HuH-7.5 (cell line): ENCODE results near the gene UACA.
"Not testable (repeated sequence)": the region's sequence is repeated elsewhere in the genome, so short reads cannot be mapped to it uniquely, and the experiment has no call there.

Experiments
- DNase-seq: peaks from one replicate; pipeline ENCODE4 v3.0.0; 2011; ENCODE audit warnings: low spot score

The UACA gene

GRCh38 chr15:70669006-70669602 lies 94.3 kb downstream of the UACA start:
- no peak for DNase-seq

- DNase-seq = no peak
Observed at GRCh38 chr15:70665599-70665998, 97.8 kb downstream of the UACA start.

GRCh38 chr15:70664494-70664893 lies 98.9 kb downstream of the UACA start:
- DNase-seq = no peak

GRCh38 chr15:70663069-70663468 lies 100.3 kb downstream of the UACA start:
- not testable (repeated sequence) for DNase-seq

GRCh38 chr15:70659662-70660061 lies 103.7 kb downstream of the UACA start:
- no peak for DNase-seq

GRCh38 chr15:70658641-70659040 lies 104.7 kb downstream of the UACA start:
- no peak for DNase-seq

GRCh38 chr15:70653426-70653825 lies 109.9 kb downstream of the UACA start:
- no peak for DNase-seq

GRCh38 chr15:70652341-70652740 lies 111.0 kb downstream of the UACA start:
- no peak for DNase-seq

GRCh38 chr15:70651303-70651845 lies 112.0 kb downstream of the UACA start:
- DNase-seq = no peak

- no peak for DNase-seq
Observed at GRCh38 chr15:70650567-70651302, 112.6 kb downstream of the UACA start.

- no peak for DNase-seq
Observed at GRCh38 chr15:70647396-70647795, 116.0 kb downstream of the UACA start.

GRCh38 chr15:70646169-70646568 lies 117.2 kb downstream of the UACA start:
- no peak for DNase-seq

- DNase-seq = peak; percentile 12
Observed at GRCh38 chr15:70643783-70644125, 119.6 kb downstream of the UACA start.

- DNase-seq = no peak
Observed at GRCh38 chr15:70643106-70643782, 120.1 kb downstream of the UACA start.

- DNase-seq = no peak
Observed at GRCh38 chr15:70636540-70637165, 126.7 kb downstream of the UACA start.

- no peak for DNase-seq
Observed at GRCh38 chr15:70635895-70636294, 127.5 kb downstream of the UACA start.

GRCh38 chr15:70633991-70634390 lies 129.4 kb downstream of the UACA start:
- DNase-seq = no peak

- no peak for DNase-seq
Observed at GRCh38 chr15:70633103-70633831, 130.1 kb downstream of the UACA start.

GRCh38 chr15:70632491-70633102 lies 130.8 kb downstream of the UACA start:
- DNase-seq = no peak

GRCh38 chr15:70632079-70632478 lies 131.3 kb downstream of the UACA start:
- DNase-seq = no peak

GRCh38 chr15:70629735-70630273 lies 133.6 kb downstream of the UACA start:
- no peak for DNase-seq
